ENCODE results near the gene SPA17. TPM values are rescaled to one million over a fixed set of nuclear protein-coding genes. Genes with fewer than 3 reads are reported as not detected.

Gene SPA17
- total RNA-seq (2014; rRNA removed; shearing (Covaris generic)) = 2.9 and 7.2 TPM in 2 replicates

- DNase-seq (ENCODE audit: low spot score) = peak; percentile 92
Measured at GRCh38 chr11:124673333-124674167, at the start of gene SPA17, which contains the start of gene SIAE. Gene SPA17, plus strand, starts transcription at chr11:124673904. Its CDS starts 1,361 bp downstream, at chr11:124675265. Gene SIAE, minus strand, starts transcription at chr11:124673739. Its CDS starts 31 bp downstream, at chr11:124673708.

- DNase-seq (ENCODE audit: low spot score) = no peak
Measured at GRCh38 chr11:124625504-124626168, 48.1 kb upstream of the SPA17 start.

GRCh38 chr11:124627546-124627945 is 46.2 kb upstream of the SPA17 start:
- DNase-seq (ENCODE audit: low spot score) = no peak

- no peak for DNase-seq (ENCODE audit: low spot score)
Measured at GRCh38 chr11:124629961-124630360, 43.7 kb upstream of the SPA17 start.

GRCh38 chr11:124633355-124633754 is 40.3 kb upstream of the SPA17 start:
- DNase-seq (ENCODE audit: low spot score) = peak; percentile 34

- DNase-seq (ENCODE audit: low spot score) = no peak
Measured at GRCh38 chr11:124635932-124636331, 37.8 kb upstream of the SPA17 start.

- DNase-seq (ENCODE audit: low spot score) = no peak
Measured at GRCh38 chr11:124638500-124638899, 35.2 kb upstream of the SPA17 start.

- DNase-seq (ENCODE audit: low spot score) = no peak
Measured at GRCh38 chr11:124639186-124639585, 34.5 kb upstream of the SPA17 start.

GRCh38 chr11:124640666-124641065 is 33.0 kb upstream of the SPA17 start:
- DNase-seq (ENCODE audit: low spot score) = no peak

- no peak for DNase-seq (ENCODE audit: low spot score)
Measured at GRCh38 chr11:124642628-124643027, 31.1 kb upstream of the SPA17 start.

GRCh38 chr11:124643042-124643604 is 30.6 kb upstream of the SPA17 start:
- no peak for DNase-seq (ENCODE audit: low spot score)

- DNase-seq (ENCODE audit: low spot score) = no peak
Measured at GRCh38 chr11:124643605-124644425, 29.9 kb upstream of the SPA17 start.

- peak; percentile 86 for DNase-seq (ENCODE audit: low spot score)
Measured at GRCh38 chr11:124644426-124645280, 29.1 kb upstream of the SPA17 start.

- DNase-seq (ENCODE audit: low spot score) = no peak
Measured at GRCh38 chr11:124646148-124646547, 27.6 kb upstream of the SPA17 start.

- DNase-seq (ENCODE audit: low spot score) = no peak
Measured at GRCh38 chr11:124648610-124649009, 25.1 kb upstream of the SPA17 start.

- DNase-seq (ENCODE audit: low spot score) = no peak
Measured at GRCh38 chr11:124656774-124657630, 16.7 kb upstream of the SPA17 start.

- no peak for DNase-seq (ENCODE audit: low spot score)
Measured at GRCh38 chr11:124657904-124658303, 15.8 kb upstream of the SPA17 start.

- no peak for DNase-seq (ENCODE audit: low spot score)
Measured at GRCh38 chr11:124658501-124658900, 15.2 kb upstream of the SPA17 start.

GRCh38 chr11:124658986-124659385 is 14.7 kb upstream of the SPA17 start:
- no peak for DNase-seq (ENCODE audit: low spot score)

- no peak for DNase-seq (ENCODE audit: low spot score)
Measured at GRCh38 chr11:124661553-124661952, 12.2 kb upstream of the SPA17 start.
